ENCODE measurements around the gene ACTN1. TPM values are rescaled to one million over a fixed set of nuclear protein-coding genes. Genes with fewer than 3 reads are reported as not detected.

Gene ACTN1
- total and polyA plus RNA-seq, 10 of the 15 experiments (the other 5 are each of a cell fraction or from before 2014, with no cell fraction given): 0.14 to 39.4 (median 2.6) TPM

GRCh38 chr14:69003626-69004025 is 24.5 kb upstream of the ACTN1 start:
- 34% methylated on average over 10 of the region's 10 CpGs for WGBS (ENCODE audit: insufficient coverage, insufficient replicate concordance, low lambda C conversion rate, missing lambda C conversion rate)
- BruUV-seq (replicated peaks): no TSS peak

More at GRCh38 chr14:69003626-69004025, 24.5 kb upstream of the ACTN1 start:
- H3K79me2 ChIP-seq (ENCODE audit: control insufficient read depth, insufficient read depth, low read length): no peaks in the 10 kb centered on the region
- H3K27me3 ChIP-seq (replicated peaks in 1 of 2; ENCODE audit: control insufficient read depth in 2 of 2, insufficient read depth in 2 of 2, low read length in 1 of 2): no peaks in the 10 kb centered on the region; a peak in 1 of 4 replicates
- H3K9me3 ChIP-seq (replicated peaks; ENCODE audit: control insufficient read depth, insufficient read depth, low read length): no peaks in the 10 kb centered on the region
- no peak for DNase-seq (ENCODE audit: low read depth, low spot score)
- no peak overlapping the region for H3K4me2 ChIP-seq (ENCODE audit: control insufficient read depth, insufficient read depth)
- TF ChIP-seq ATF3 (IDR thresholded peaks at IDR 0.05; ENCODE audit: borderline replicate concordance, extremely low read depth, low read depth, low read length): no peak
- no peak for TF ChIP-seq BMI1 (IDR thresholded peaks at IDR 0.05; ENCODE audit: borderline replicate concordance)
- TF ChIP-seq E2F4 (IDR thresholded peaks at IDR 0.05; ENCODE audit: low read depth, low read length): no peak
- TF ChIP-seq PAX8 (IDR thresholded peaks at IDR 0.05): no peak
- no peak for TF ChIP-seq ATF2 (IDR thresholded peaks at IDR 0.05; ENCODE audit: low read length)
- no peak for TF ChIP-seq MXI1 (IDR thresholded peaks at IDR 0.05; ENCODE audit: low read depth, low read length)
- no peak for TF ChIP-seq STAT3 (IDR thresholded peaks at IDR 0.05; ENCODE audit: low read depth, low read length)
- TF ChIP-seq ZBTB40 (IDR thresholded peaks at IDR 0.05; ENCODE audit: borderline replicate concordance): no peak
- TF ChIP-seq ASH2L (IDR thresholded peaks at IDR 0.05; ENCODE audit: borderline replicate concordance, low read depth): no peak
- TF ChIP-seq POU2F2 (IDR thresholded peaks at IDR 0.05; ENCODE audit: borderline replicate concordance, low read depth, low read length): no peak
- TF ChIP-seq ZNF24 (IDR thresholded peaks at IDR 0.05): no peak
- no peaks in the 10 kb centered on the region for H3K4me1 ChIP-seq (ENCODE audit: control insufficient read depth, insufficient read depth, low read length)
- FAIRE-seq: no peak
- H3K36me3 ChIP-seq (ENCODE audit: control insufficient read depth in 2 of 2, insufficient read depth in 2 of 2, low read length in 1 of 2): no peaks in the 10 kb centered on the region
- no peak overlapping the region for H3K4me3 ChIP-seq
- no peaks in the 10 kb centered on the region for H4K20me1 ChIP-seq (ENCODE audit: control insufficient read depth, insufficient read depth)
- ChIA-PET POLR2A (no interaction called here), CTCF (interaction anchor here (1.4 kb wide), 1 partner anchor 91 kb away, joined by 3 read pairs; no protein-coding TSS in a partner anchor), SMC1A (ENCODE audit: uncharacterized antibody, unreplicated experiment) (no interaction called here), RAD21 (ENCODE audit: unreplicated experiment) (no interaction called here)
- in situ Hi-C loops (cut with MboI) (no loop called here), intact Hi-C loops (cut with micrococcal nuclease; ENCODE audit: unreplicated experiment) (no loop called here)
- no peak overlapping the region for H3K27ac ChIP-seq (ENCODE audit: control insufficient read depth, insufficient read depth)
- no peak overlapping the region for H3K9ac ChIP-seq (ENCODE audit: control insufficient read depth, insufficient read depth, low read length)
- no peak for ATAC-seq
- no peak overlapping the region for H2AFZ ChIP-seq (ENCODE audit: control insufficient read depth, low read depth, low read length)

Data from GM12878 (cell line).